Muscle layer of colon (tissue), 2 donors: ENCODE measurements around the gene NRBP1.

ENCODE experiments used
- H3K27ac ChIP-seq: one replicate; pipeline ENCODE4 v1.7.0; 2013; ENCODE audit warnings: low read depth, mild to moderate bottlenecking, low read length, moderate library complexity
- H3K27me3 ChIP-seq, 2 donors: one replicate each; pipeline ENCODE4 v1.7.0; 2013; ENCODE audit warnings: low read length in 2 of 2, mild to moderate bottlenecking in 2 of 2; ENCODE audit not compliant: insufficient read depth in 2 of 2, control insufficient read depth in 1 of 2
- H3K36me3 ChIP-seq: one replicate; pipeline ENCODE4 v1.7.0; 2013; ENCODE audit warnings: mild to moderate bottlenecking, low read length; ENCODE audit not compliant: insufficient read depth
- H3K4me1 ChIP-seq: one replicate; pipeline ENCODE4 v1.7.0; 2013; ENCODE audit warnings: mild to moderate bottlenecking, low read length; ENCODE audit not compliant: insufficient read depth
- H3K4me3 ChIP-seq, 2 donors: one replicate each; pipeline ENCODE4 v1.7.0; 2013; ENCODE audit warnings: low read length in 2 of 2, low read depth in 1 of 2, mild to moderate bottlenecking in 1 of 2, moderate library complexity in 1 of 2
- H3K9ac ChIP-seq: one replicate; pipeline ENCODE4 v1.7.0; 2013; ENCODE audit warnings: low read length
- H3K9me3 ChIP-seq: one replicate; pipeline ENCODE4 v1.7.0; 2013; ENCODE audit warnings: mild to moderate bottlenecking, low read length
- donor health status: abdominal sarcoma.
- donor health status: Adenocarcinoma of cecum.

NRBP1 gene

GRCh38 chr2:27451095-27451494 lies 22.7 kb downstream of the NRBP1 start:
- Histone ChIP-seq H3K36me3 (peaks cover 68% of the 10 kb centered on the region), H3K9ac (no peak overlapping the region)

GRCh38 chr2:27453968-27454367 lies 25.5 kb downstream of the NRBP1 start:
- H3K9me3 ChIP-seq: no peaks in the 10 kb centered on the region
- peaks cover 75% of the 10 kb centered on the region for H3K36me3 ChIP-seq
- no peak overlapping the region for H3K9ac ChIP-seq
- H3K4me1 ChIP-seq: no peaks in the 10 kb centered on the region
- no peak overlapping the region for H3K4me3 ChIP-seq
- H3K27me3 ChIP-seq: no peaks in the 10 kb centered on the region
- no peak overlapping the region for H3K27ac ChIP-seq

More at GRCh38 chr2:27451095-27451494, 22.7 kb downstream of the NRBP1 start:
- no peaks in the 10 kb centered on the region for H3K27me3 ChIP-seq
- no peaks in the 10 kb centered on the region for H3K4me1 ChIP-seq
- H3K9me3 ChIP-seq: no peaks in the 10 kb centered on the region
- no peak overlapping the region for H3K4me3 ChIP-seq
- H3K27ac ChIP-seq: no peak overlapping the region

GRCh38 chr2:27461118-27461517 lies 32.7 kb downstream of the NRBP1 start:
- Histone ChIP-seq H3K36me3 (peaks cover 49% of the 10 kb centered on the region), H3K4me1 (no peaks in the 10 kb centered on the region), H3K9me3 (no peaks in the 10 kb centered on the region)

GRCh38 chr2:27464443-27464842 lies 36.0 kb downstream of the NRBP1 start:
- Histone ChIP-seq H3K4me1 (no peaks in the 10 kb centered on the region), H3K36me3 (peaks cover 23% of the 10 kb centered on the region), H3K4me3 (no peak overlapping the region), H3K27me3 (no peaks in the 10 kb centered on the region), H3K9ac (no peak overlapping the region), H3K27ac (no peak overlapping the region), H3K9me3 (no peaks in the 10 kb centered on the region)

More at GRCh38 chr2:27461118-27461517, 32.7 kb downstream of the NRBP1 start:
- no peak overlapping the region for H3K9ac ChIP-seq
- no peak overlapping the region for H3K27ac ChIP-seq
- no peaks in the 10 kb centered on the region for H3K27me3 ChIP-seq
- no peak overlapping the region for H3K4me3 ChIP-seq

DNA sequence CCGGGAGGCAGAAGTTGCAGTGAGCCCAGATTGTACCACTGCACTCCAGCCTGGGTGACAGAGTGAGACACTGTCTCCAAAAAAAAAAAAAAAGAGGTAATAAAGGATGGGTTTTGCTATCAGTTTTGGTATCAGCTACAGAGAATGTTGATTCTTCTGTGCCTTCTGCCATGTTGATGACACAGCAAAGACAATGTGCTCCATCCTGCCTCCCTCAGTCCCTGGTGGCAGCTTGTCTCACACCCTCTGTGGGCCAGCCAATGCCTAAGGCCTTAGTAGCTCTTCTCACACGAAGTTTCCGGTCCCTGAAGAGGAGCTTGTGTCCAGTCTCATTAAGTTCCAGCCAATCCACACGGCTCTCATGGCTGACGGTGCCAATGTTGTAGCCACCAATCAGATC lies 43.5 kb downstream of the NRBP1 start:
- H3K4me1 ChIP-seq: no peaks in the 10 kb centered on the region
- H3K4me3 ChIP-seq: no peak overlapping the region
- no peaks in the 10 kb centered on the region for H3K27me3 ChIP-seq
- H3K9ac ChIP-seq: no peak overlapping the region
- H3K27ac ChIP-seq: no peak overlapping the region
- H3K9me3 ChIP-seq: no peaks in the 10 kb centered on the region
- H3K36me3 ChIP-seq: peaks cover 25% of the 10 kb centered on the region

DNA sequence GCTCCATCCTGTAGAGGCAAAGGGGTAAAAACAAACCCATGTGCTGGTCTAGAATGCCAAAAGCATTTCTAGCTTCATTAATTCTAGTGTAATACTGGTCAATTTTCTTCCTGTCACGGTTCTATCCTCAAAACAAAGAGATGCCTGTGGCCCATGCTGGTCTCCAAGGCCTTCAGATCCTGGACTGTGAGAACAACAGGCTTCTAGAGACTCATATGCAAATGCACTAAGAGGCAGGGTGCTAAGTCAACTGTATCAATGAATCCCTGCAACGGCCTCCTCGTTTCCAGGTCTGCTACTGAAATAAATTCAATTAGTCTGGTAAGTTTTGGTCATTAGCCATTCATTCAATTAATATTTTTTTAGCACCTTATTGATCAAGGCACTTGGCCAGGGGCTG lies 57.1 kb downstream of the NRBP1 start:
- no peak overlapping the region for H3K4me3 ChIP-seq
- H3K9me3 ChIP-seq: no peaks in the 10 kb centered on the region
- H3K4me1 ChIP-seq: peaks cover 11% of the 10 kb centered on the region
- no peaks in the 10 kb centered on the region for H3K27me3 ChIP-seq
- H3K27ac ChIP-seq: no peak overlapping the region
- H3K36me3 ChIP-seq: peaks cover 33% of the 10 kb centered on the region
- no peak overlapping the region for H3K9ac ChIP-seq

DNA sequence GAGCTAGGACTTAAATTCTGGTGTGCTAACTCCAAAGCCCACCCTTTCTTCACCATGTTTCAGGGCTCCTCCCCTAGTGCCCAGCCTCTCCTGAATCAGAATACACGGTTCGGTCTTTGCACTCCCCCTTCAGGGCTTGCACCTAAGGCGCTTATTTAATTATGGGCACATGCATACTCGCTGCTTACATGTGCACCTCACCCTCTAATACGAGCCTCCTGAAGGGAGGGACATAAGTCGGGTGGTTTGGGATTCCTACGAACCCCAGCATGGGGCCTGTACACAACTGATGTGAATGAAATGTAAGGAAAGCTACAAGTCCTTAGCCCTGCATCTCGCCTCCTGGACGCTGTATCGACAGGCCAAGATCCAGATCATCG lies 60.7 kb downstream of the NRBP1 start:
- no peaks in the 10 kb centered on the region for H3K9me3 ChIP-seq
- H3K4me1 ChIP-seq: peaks cover 11% of the 10 kb centered on the region
- H3K27ac ChIP-seq: peak overlapping the region; percentile 84
- H3K36me3 ChIP-seq: peaks cover 12% of the 10 kb centered on the region
- H3K9ac ChIP-seq: peak overlapping the region; percentile 77
- H3K27me3 ChIP-seq: peaks cover 0 to 3% of the 10 kb centered on the region in 2 donors
- H3K4me3 ChIP-seq: peak overlapping the region; percentile 73 to 99

DNA sequence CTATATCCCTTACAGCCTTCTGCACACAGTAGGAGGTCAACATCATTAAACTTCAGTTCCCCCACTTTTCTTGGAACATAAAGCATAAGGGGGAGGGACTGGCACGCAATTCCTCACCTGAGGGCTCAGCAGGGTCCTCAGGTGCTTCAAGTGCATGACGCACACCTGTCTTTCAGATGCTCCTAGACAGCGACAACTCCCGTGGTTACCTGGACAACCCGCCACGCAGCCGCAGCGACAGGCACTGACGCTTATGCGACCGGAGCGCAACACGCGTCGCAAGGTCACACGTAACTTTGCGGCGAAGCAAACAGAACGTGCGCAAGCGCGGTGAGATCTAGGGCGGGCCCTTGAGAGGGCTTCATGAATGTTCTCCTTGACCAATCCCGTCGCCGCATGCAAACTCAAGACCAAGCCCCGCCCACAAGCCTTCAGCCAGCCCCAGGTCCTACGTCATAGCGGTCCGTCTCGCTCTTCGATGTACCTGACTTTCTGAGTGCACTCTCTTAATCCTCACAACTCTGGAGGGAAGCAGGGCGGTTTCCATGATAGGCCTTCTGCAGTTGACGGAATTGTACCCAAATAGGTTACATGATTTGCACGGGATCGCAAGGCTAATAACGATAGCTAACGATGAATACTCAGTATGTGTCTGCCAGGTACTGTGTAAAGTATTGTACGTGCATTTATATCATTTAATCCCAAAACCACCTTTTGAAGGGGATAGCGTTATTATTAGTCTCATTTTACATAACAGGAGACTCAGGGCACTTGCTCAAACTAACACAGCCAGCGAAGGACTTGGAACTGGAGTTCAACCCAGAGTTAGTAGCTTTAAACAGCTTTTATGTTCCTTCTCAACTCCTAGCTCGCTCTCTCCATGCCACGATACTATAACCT lies 61.3 kb downstream of the NRBP1 start, which contains the start of gene IFT172:
Gene IFT172, minus strand, starts transcription at position 246 of the 900 bp plus-strand sequence. Its CDS starts 90 bp downstream, at position 156.
- peaks cover 0 to 4% of the 10 kb centered on the region in 2 donors for H3K27me3 ChIP-seq
- peak within 1 kb of the TSS; percentile 84 for H3K27ac ChIP-seq
- peaks cover 15% of the 10 kb centered on the region for H3K4me1 ChIP-seq
- H3K9me3 ChIP-seq: no peaks in the 10 kb centered on the region
- H3K9ac ChIP-seq: peak within 1 kb of the TSS; percentile 77
- peak within 1 kb of the TSS; percentile 73 to 99 for H3K4me3 ChIP-seq
- H3K36me3 ChIP-seq: peaks cover 8% of the 10 kb centered on the region
